ENCODE measurements around the gene IGSF23. TPM values are rescaled to one million over a fixed set of nuclear protein-coding genes. Genes with fewer than 3 reads are reported as not detected.

The IGSF23 gene
- total RNA-seq, 1 experiment from 2014 or later: not detected

- Histone ChIP-seq H3K27me3 (ENCODE audit: insufficient read depth, low read depth) (no peaks in the 10 kb centered on the region), H4K20me1 (ENCODE audit: insufficient read depth) (peaks cover 27% of the 10 kb centered on the region), H2AFZ (no peak overlapping the region), H3K36me3 (ENCODE audit: low read depth) (peaks cover 51% of the 10 kb centered on the region), H3K9me2 (ENCODE audit: insufficient read depth) (no peaks in the 10 kb centered on the region), H3K4me3 (no peak overlapping the region), H3K4me1 (replicated peaks; ENCODE audit: insufficient read depth) (peaks cover 39% of the 10 kb centered on the region), H3K27ac (no peak overlapping the region), H3K9me3 (ENCODE audit: insufficient read depth, low read depth) (no peaks in the 10 kb centered on the region), H3K79me2 (ENCODE audit: low read depth) (peaks cover 88% of the 10 kb centered on the region), H3F3A (ENCODE audit: insufficient read depth, low read depth) (peaks cover 69% of the 10 kb centered on the region), H3K4me2 (peak overlapping the region; percentile 17; the same call in 1 of the 2 replicates)
- no peak for DNase-seq
- intact Hi-C loops (cut with micrococcal nuclease; ENCODE audit: unreplicated experiment): no loop called here
- BruUV-seq (replicated peaks): no TSS peak
- ChIA-PET POLR2A (ENCODE audit: unreplicated experiment) (no interaction called here), CTCF (no interaction called here)
- no peak for TF ChIP-seq CTCF (conservative IDR thresholded peaks at IDR 0.05)
- TF ChIP-seq EZH2 (IDR thresholded peaks at IDR 0.05; ENCODE audit: low read depth): no peak
Observed at GRCh38 chr19:44647144-44647543, 33.8 kb downstream of the IGSF23 start.

- peak in 1 of 2 experiments; percentile 50 for DNase-seq
- TF ChIP-seq EZH2 (IDR thresholded peaks at IDR 0.05; ENCODE audit: low read depth) (no peak), CTCF (conservative IDR thresholded peaks at IDR 0.05) (no peak)
- H2AFZ ChIP-seq: no peak overlapping the region
- peaks cover 30% of the 10 kb centered on the region for H3K4me1 ChIP-seq (replicated peaks; ENCODE audit: insufficient read depth)
- no peaks in the 10 kb centered on the region for H3K27me3 ChIP-seq (ENCODE audit: insufficient read depth, low read depth)
- CTCF ChIA-PET: no interaction called here
- no TSS peak for BruUV-seq (replicated peaks)
- peaks cover 86% of the 10 kb centered on the region for H3K79me2 ChIP-seq (ENCODE audit: low read depth)
- POLR2A ChIA-PET (ENCODE audit: unreplicated experiment): interaction anchor here (0.6 to 0.9 kb wide), 3 partner anchors 23 to 580 kb away, joined by 4 to 6 read pairs (median 5); no protein-coding TSS in a partner anchor
- intact Hi-C loops (cut with micrococcal nuclease; ENCODE audit: unreplicated experiment): no loop called here
- peaks cover 85% of the 10 kb centered on the region for H3F3A ChIP-seq (ENCODE audit: insufficient read depth, low read depth)
- no peak overlapping the region; the same call in 1 of the 2 replicates for H3K4me2 ChIP-seq
- H3K9me3 ChIP-seq (ENCODE audit: insufficient read depth, low read depth): no peaks in the 10 kb centered on the region
- peaks cover 27% of the 10 kb centered on the region for H4K20me1 ChIP-seq (ENCODE audit: insufficient read depth)
- no peak overlapping the region for H3K4me3 ChIP-seq
- H3K36me3 ChIP-seq (ENCODE audit: low read depth): peaks cover 60% of the 10 kb centered on the region
- H3K9me2 ChIP-seq (ENCODE audit: insufficient read depth): no peaks in the 10 kb centered on the region
- peak overlapping the region; percentile 26 for H3K27ac ChIP-seq
Observed at GRCh38 chr19:44648631-44649251, 35.4 kb downstream of the IGSF23 start.

- TF ChIP-seq CTCF (conservative IDR thresholded peaks at IDR 0.05): no peak
- no peak for TF ChIP-seq EZH2 (IDR thresholded peaks at IDR 0.05; ENCODE audit: low read depth)
- no peaks in the 10 kb centered on the region for H3K27me3 ChIP-seq (ENCODE audit: insufficient read depth, low read depth)
- H3K4me1 ChIP-seq (replicated peaks; ENCODE audit: insufficient read depth): peaks cover 36% of the 10 kb centered on the region
- H3K4me3 ChIP-seq: no peak overlapping the region
- H3K36me3 ChIP-seq (ENCODE audit: low read depth): peaks cover 67% of the 10 kb centered on the region
- H3K4me2 ChIP-seq: no peak overlapping the region
- H3K27ac ChIP-seq: no peak overlapping the region; the same call in 1 of the 2 replicates
- H4K20me1 ChIP-seq (ENCODE audit: insufficient read depth): peaks cover 27% of the 10 kb centered on the region
- H2AFZ ChIP-seq: no peak overlapping the region
- H3K9me2 ChIP-seq (ENCODE audit: insufficient read depth): no peaks in the 10 kb centered on the region
- peaks cover 78% of the 10 kb centered on the region for H3F3A ChIP-seq (ENCODE audit: insufficient read depth, low read depth)
- intact Hi-C loops (cut with micrococcal nuclease; ENCODE audit: unreplicated experiment): no loop called here
- no peak for DNase-seq
- no peaks in the 10 kb centered on the region for H3K9me3 ChIP-seq (ENCODE audit: insufficient read depth, low read depth)
- ChIA-PET CTCF (interaction anchor here (0.5 kb wide), 1 partner anchor 38 kb away, joined by 3 read pairs; no protein-coding TSS in a partner anchor), POLR2A (ENCODE audit: unreplicated experiment) (no interaction called here)
- peaks cover 78% of the 10 kb centered on the region for H3K79me2 ChIP-seq (ENCODE audit: low read depth)
- BruUV-seq (replicated peaks): no TSS peak
Observed at GRCh38 chr19:44649578-44650145, 36.3 kb downstream of the IGSF23 start.
